ENCODE measurements around the gene IL34.

- no peak for TF ChIP-seq POLR2AphosphoS5 (IDR thresholded peaks at IDR 0.05)
- TF ChIP-seq POLR2A (IDR thresholded peaks at IDR 0.05), result no peak
Observed at GRCh38 chr16:70648606-70649005, 2.2 kb downstream of the IL34 start.

Data from prostate gland (tissue), 1 donor.